ENCODE measurements around the gene NELL2. TPM values are rescaled to one million over a fixed set of nuclear protein-coding genes. Genes with fewer than 3 reads are reported as not detected.
"Not testable (repeated sequence)": the region's sequence is repeated elsewhere in the genome, so short reads cannot be mapped to it uniquely, and the experiment has no call there.

NELL2 gene
- total RNA-seq, 2 experiments from 2014 or later, result 99.7 to 106 TPM

DNA sequence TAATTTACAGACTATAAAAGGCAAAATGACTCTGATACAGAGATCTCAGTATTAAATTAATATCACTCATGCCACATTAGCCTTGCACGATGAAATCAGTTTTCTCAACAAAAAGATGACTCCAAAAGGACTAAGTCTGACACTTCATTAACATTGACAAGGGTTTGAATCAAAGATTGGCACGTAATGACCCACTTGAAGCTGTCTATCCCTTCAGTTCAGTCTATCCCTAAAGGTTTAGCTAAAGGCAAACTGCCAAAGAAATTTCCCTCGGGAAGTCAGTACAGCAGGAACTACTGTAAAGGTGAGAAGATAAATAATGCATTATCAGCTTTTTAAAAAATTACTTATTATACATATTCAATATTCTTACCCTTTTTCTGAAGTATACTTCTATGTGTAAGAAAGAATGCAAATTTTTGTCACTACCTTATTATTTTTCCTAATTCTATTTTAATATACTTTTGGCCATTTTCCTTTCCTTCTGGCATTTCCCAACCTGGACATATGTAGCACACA lies 127.1 kb downstream of the NELL2 start:
- H3K4me1 Mint-ChIP-seq (ENCODE audit: low read depth), result peaks cover 30% of the 10 kb centered on the region
- peaks cover 47% of the 10 kb centered on the region for H3K36me3 Mint-ChIP-seq (ENCODE audit: low read depth)
- peaks cover 1% of the 10 kb centered on the region for H3K9me3 Mint-ChIP-seq
- H3K4me3 Mint-ChIP-seq, result no peak overlapping the region
- POLR2A ChIA-PET, result no interaction called here
- ATAC-seq, result no peak
- no peak overlapping the region for H3K27ac Mint-ChIP-seq
- TF ChIP-seq, protein P1, sequence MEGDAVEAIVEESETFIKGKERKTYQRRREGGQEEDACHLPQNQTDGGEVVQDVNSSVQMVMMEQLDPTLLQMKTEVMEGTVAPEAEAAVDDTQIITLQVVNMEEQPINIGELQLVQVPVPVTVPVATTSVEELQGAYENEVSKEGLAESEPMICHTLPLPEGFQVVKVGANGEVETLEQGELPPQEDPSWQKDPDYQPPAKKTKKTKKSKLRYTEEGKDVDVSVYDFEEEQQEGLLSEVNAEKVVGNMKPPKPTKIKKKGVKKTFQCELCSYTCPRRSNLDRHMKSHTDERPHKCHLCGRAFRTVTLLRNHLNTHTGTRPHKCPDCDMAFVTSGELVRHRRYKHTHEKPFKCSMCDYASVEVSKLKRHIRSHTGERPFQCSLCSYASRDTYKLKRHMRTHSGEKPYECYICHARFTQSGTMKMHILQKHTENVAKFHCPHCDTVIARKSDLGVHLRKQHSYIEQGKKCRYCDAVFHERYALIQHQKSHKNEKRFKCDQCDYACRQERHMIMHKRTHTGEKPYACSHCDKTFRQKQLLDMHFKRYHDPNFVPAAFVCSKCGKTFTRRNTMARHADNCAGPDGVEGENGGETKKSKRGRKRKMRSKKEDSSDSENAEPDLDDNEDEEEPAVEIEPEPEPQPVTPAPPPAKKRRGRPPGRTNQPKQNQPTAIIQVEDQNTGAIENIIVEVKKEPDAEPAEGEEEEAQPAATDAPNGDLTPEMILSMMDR (IDR thresholded peaks at IDR 0.05), result no peak
- intact Hi-C loops (cut with micrococcal nuclease), result no loop called here
- DNase-seq, result no peak
- CTCF ChIA-PET, result no interaction called here
- H3K27me3 Mint-ChIP-seq, result no peaks in the 10 kb centered on the region

DNA sequence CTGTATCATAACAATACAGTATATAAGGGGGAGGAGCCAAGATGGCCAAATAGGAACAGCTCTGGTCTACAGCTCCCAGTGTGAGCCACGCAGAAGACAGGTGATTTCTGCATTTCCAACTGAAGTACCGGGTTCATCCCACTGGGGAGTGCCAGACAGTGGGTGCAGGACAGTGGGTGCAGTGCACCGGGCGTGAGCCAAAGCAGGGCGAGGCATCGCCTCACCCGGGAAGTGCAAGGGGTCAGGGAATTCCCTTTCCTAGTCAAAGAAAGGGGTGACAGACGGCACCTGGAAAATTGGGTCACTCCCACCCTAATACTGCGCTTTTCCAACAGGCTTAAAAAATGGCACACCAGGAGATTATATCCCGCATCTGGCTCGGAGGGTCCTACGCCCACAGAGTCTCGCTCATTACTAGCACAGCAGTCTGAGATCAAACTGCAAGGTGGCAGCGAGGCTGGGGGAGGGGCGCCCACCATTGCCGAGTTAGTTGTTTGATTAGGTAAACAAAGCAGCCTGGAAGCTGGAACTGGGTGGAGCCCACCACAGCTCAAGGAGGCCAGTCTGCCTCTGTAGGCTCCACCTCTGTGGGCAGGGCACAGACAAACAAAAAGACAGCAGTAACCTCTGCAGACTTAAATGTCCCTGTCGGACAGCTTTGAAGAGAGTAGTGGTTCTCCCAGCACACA lies 134.7 kb downstream of the NELL2 start:
- H3K9me3 Mint-ChIP-seq, result peaks cover 14% of the 10 kb centered on the region
- ATAC-seq; intact Hi-C loops (cut with micrococcal nuclease); H3K4me1 Mint-ChIP-seq (ENCODE audit: low read depth); DNase-seq; POLR2A ChIA-PET; H3K4me3 Mint-ChIP-seq; H3K27ac Mint-ChIP-seq; H3K27me3 Mint-ChIP-seq; CTCF ChIA-PET: not testable (repeated sequence)
- H3K36me3 Mint-ChIP-seq (ENCODE audit: low read depth), result peaks cover 61% of the 10 kb centered on the region

GRCh38 chr12:44738051-44738450 lies 138.1 kb downstream of the NELL2 start:
- intact Hi-C loops (cut with micrococcal nuclease), result no loop called here
- H3K36me3 Mint-ChIP-seq (ENCODE audit: low read depth), result peaks cover 53% of the 10 kb centered on the region

DNA sequence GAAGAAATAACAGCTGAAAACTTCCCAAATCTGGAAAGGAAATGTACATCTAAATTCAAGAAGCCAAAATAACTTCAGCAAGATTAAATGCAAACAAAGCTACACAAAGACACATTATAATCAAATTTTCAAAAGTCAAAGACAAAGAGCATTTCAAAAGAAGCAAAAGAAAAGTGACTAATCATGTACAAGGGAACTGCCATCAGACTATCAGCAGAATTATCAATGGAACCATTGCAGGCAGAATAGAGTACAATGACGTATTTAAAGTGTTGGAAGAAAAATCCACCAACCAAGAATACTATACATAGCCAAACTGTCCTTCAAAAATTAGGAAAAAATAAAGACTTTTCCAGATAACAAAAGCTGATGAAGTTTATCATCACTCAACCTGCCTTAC lies 147.5 kb downstream of the NELL2 start:
- Mint-ChIP-seq H3K36me3 (ENCODE audit: low read depth) (peaks cover 73% of the 10 kb centered on the region), H3K4me1 (ENCODE audit: low read depth) (peaks cover 34% of the 10 kb centered on the region), H3K9me3 (peaks cover 37% of the 10 kb centered on the region), H3K27ac (no peak overlapping the region), H3K27me3 (no peaks in the 10 kb centered on the region), H3K4me3 (no peak overlapping the region)
- ChIA-PET POLR2A (no interaction called here), CTCF (no interaction called here)
- ATAC-seq, result no peak
- no peak for DNase-seq
- intact Hi-C loops (cut with micrococcal nuclease), result no loop called here
- TF ChIP-seq, protein P1 (IDR thresholded peaks at IDR 0.05), result no peak

More at GRCh38 chr12:44738051-44738450, 138.1 kb downstream of the NELL2 start:
- TF ChIP-seq, protein P1 (IDR thresholded peaks at IDR 0.05), result no peak
- Mint-ChIP-seq H3K27ac (no peak overlapping the region), H3K4me1 (ENCODE audit: low read depth) (peaks cover 5% of the 10 kb centered on the region), H3K9me3 (peaks cover 20% of the 10 kb centered on the region), H3K27me3 (no peaks in the 10 kb centered on the region), H3K4me3 (no peak overlapping the region)
- ChIA-PET CTCF (no interaction called here), POLR2A (no interaction called here)
- DNase-seq (no peak), ATAC-seq (no peak)

GRCh38 chr12:44720265-44720664 lies 155.8 kb downstream of the NELL2 start:
- ATAC-seq (no peak), DNase-seq (no peak)
- no peaks in the 10 kb centered on the region for H3K27me3 Mint-ChIP-seq
- no peak overlapping the region for H3K4me3 Mint-ChIP-seq
- TF ChIP-seq, protein P1 (IDR thresholded peaks at IDR 0.05), result no peak
- POLR2A ChIA-PET, result interaction anchor here (0.6 kb wide), 1 partner anchor 394 kb away, joined by 3 read pairs; no protein-coding TSS in a partner anchor
- H3K27ac Mint-ChIP-seq, result no peak overlapping the region
- H3K4me1 Mint-ChIP-seq (ENCODE audit: low read depth), result peaks cover 58% of the 10 kb centered on the region
- peaks cover 9% of the 10 kb centered on the region for H3K9me3 Mint-ChIP-seq
- peaks cover 29% of the 10 kb centered on the region for H3K36me3 Mint-ChIP-seq (ENCODE audit: low read depth)
- CTCF ChIA-PET, result interaction anchor here (1.3 kb wide), 1 partner anchor 229 kb away, joined by 5 read pairs; no protein-coding TSS in a partner anchor
- intact Hi-C loops (cut with micrococcal nuclease), result no loop called here

All from activated CD8-positive, alpha-beta T cell treated with anti-CD3 and anti-CD28 coated beads for 36 hours (primary cell).